ENCODE results near the gene SLC35F6. TPM values are rescaled to one million over a fixed set of nuclear protein-coding genes. Genes with fewer than 3 reads are reported as not detected.

Gene SLC35F6
- total RNA-seq, 1 donor from 2014 or later: 14.2 TPM

DNA sequence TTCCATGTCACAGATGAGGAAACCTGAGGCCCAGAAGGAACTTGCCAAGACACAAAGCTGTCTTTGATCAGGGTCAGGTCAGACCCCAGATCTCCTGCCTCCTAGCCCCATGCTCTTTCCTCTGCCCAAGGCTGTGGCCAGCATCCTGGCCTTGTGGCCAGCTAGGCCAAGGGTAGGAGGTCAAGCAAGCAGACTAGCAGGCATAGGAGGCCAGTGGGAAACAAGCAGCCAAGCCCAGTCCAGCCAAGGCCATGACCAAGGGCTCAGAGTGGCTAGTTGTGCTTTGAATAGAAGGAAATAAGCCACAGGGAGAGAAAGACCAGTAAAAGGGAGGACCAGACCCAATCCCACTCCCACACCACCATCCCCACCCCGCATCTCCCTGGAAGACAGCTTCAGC is 41.2 kb upstream of the SLC35F6 start:
- ATAC-seq (ENCODE audit: low read depth): no peak
- TF ChIP-seq CTCF (IDR thresholded peaks at IDR 0.05): no peak
- H3K4me1 Mint-ChIP-seq: no peaks in the 10 kb centered on the region

GRCh38 chr2:26723475-26723874 is 40.6 kb upstream of the SLC35F6 start:
- no peak for ATAC-seq (ENCODE audit: low read depth)
- Mint-ChIP-seq H3K27ac (no peak overlapping the region), H3K4me1 (no peaks in the 10 kb centered on the region), H3K27me3 (peaks cover 11% of the 10 kb centered on the region), H3K4me3 (no peak overlapping the region), H3K9me3 (no peaks in the 10 kb centered on the region), H3K36me3 (ENCODE audit: low read depth) (no peaks in the 10 kb centered on the region)
- ChIA-PET CTCF (interaction anchor here (1.1 kb wide), 1 partner anchor 10 kb away, joined by 3 read pairs; no protein-coding TSS in a partner anchor), POLR2A (no interaction called here)
- no peak for DNase-seq
- intact Hi-C loops (cut with micrococcal nuclease): no loop called here
- no peak for TF ChIP-seq CTCF (IDR thresholded peaks at IDR 0.05)

More for the DNA sequence above, 41.2 kb upstream of the SLC35F6 start:
- CTCF ChIA-PET: interaction anchor here (1.1 kb wide), 1 partner anchor 11 kb away, joined by 3 read pairs; no protein-coding TSS in a partner anchor
- intact Hi-C loops (cut with micrococcal nuclease): no loop called here
- Mint-ChIP-seq H3K4me3 (no peak overlapping the region), H3K27ac (no peak overlapping the region), H3K27me3 (peaks cover 11% of the 10 kb centered on the region), H3K36me3 (ENCODE audit: low read depth) (no peaks in the 10 kb centered on the region), H3K9me3 (no peaks in the 10 kb centered on the region)
- POLR2A ChIA-PET: no interaction called here
- no peak for DNase-seq

- CTCF ChIA-PET: interaction anchor here (1.1 kb wide), 1 partner anchor 10 kb away, joined by 3 read pairs; no protein-coding TSS in a partner anchor
- Mint-ChIP-seq H3K27ac (no peak overlapping the region), H3K36me3 (ENCODE audit: low read depth) (no peaks in the 10 kb centered on the region), H3K9me3 (no peaks in the 10 kb centered on the region), H3K27me3 (peaks cover 11% of the 10 kb centered on the region), H3K4me3 (no peak overlapping the region), H3K4me1 (no peaks in the 10 kb centered on the region)
- POLR2A ChIA-PET: no interaction called here
- no peak for ATAC-seq (ENCODE audit: low read depth)
- DNase-seq: no peak
- intact Hi-C loops (cut with micrococcal nuclease): no loop called here
- TF ChIP-seq CTCF (IDR thresholded peaks at IDR 0.05): no peak
These were observed 39.9 kb upstream of the SLC35F6 start for GRCh38 chr2:26723991-26724750.

GRCh38 chr2:26724784-26725520 is 39.1 kb upstream of the SLC35F6 start:
- peaks cover 11% of the 10 kb centered on the region for H3K27me3 Mint-ChIP-seq
- DNase-seq (no peak), ATAC-seq (ENCODE audit: low read depth) (no peak)
- ChIA-PET POLR2A (no interaction called here), CTCF (no interaction called here)
- no peaks in the 10 kb centered on the region for H3K9me3 Mint-ChIP-seq
- no peak overlapping the region for H3K27ac Mint-ChIP-seq
- intact Hi-C loops (cut with micrococcal nuclease): no loop called here
- H3K4me3 Mint-ChIP-seq: no peak overlapping the region
- no peaks in the 10 kb centered on the region for H3K4me1 Mint-ChIP-seq
- no peak for TF ChIP-seq CTCF (IDR thresholded peaks at IDR 0.05)
- no peaks in the 10 kb centered on the region for H3K36me3 Mint-ChIP-seq (ENCODE audit: low read depth)

DNA sequence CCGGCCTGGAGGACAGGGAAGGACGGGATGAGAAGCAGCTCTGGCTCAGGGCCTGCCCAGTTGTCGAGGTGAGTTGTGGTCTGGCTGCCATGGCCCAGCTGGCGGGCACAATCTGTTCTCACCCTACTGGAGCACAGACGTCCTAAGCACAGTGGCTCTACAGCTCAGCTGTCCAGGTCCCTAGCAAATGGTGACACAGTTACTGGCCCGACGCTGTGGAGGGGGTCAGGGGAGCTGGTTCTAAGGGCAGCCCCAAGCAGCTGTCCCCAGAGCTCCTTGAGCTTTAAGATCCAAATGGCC is 38.6 kb upstream of the SLC35F6 start:
- ChIA-PET POLR2A (no interaction called here), CTCF (no interaction called here)
- TF ChIP-seq CTCF (IDR thresholded peaks at IDR 0.05): no peak
- H3K27me3 Mint-ChIP-seq: peaks cover 11% of the 10 kb centered on the region
- no peak overlapping the region for H3K27ac Mint-ChIP-seq
- H3K4me1 Mint-ChIP-seq: no peaks in the 10 kb centered on the region
- H3K36me3 Mint-ChIP-seq (ENCODE audit: low read depth): no peaks in the 10 kb centered on the region
- no peak for DNase-seq
- H3K4me3 Mint-ChIP-seq: no peak overlapping the region
- no peaks in the 10 kb centered on the region for H3K9me3 Mint-ChIP-seq
- no peak for ATAC-seq (ENCODE audit: low read depth)
- intact Hi-C loops (cut with micrococcal nuclease): no loop called here
